HG03175 (cell line): ENCODE results near the gene CTTN.

Source experiments
- ATAC-seq: cut with Tn5 transposase; IDR thresholded peaks from one replicate; pipeline ENCODE4 v1.9.1; 2021; ENCODE audit warnings: mild to moderate bottlenecking, moderate library complexity; ENCODE audit not compliant: unreplicated experiment

CTTN gene

DNA sequence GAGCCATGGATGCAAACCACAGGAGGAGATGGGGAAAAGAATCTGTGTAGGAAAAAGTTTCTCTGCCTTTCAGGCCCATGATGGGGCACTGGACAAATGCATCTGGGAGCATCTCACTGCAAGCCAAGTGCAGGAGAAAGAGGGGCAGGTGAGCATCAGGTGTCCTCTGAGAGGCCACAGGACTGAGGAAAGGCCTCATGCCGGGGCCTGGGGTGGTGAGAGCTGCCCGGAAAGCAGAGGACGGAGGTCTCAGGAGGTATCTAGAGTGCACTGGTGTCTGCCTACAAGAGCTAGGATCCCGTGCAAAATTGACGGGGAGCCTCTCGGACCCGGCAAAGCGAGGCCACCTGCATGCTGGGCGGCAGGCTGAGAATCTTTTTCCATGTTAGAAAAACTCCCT is 73.9 kb downstream of the CTTN start:
- no peak for ATAC-seq

DNA sequence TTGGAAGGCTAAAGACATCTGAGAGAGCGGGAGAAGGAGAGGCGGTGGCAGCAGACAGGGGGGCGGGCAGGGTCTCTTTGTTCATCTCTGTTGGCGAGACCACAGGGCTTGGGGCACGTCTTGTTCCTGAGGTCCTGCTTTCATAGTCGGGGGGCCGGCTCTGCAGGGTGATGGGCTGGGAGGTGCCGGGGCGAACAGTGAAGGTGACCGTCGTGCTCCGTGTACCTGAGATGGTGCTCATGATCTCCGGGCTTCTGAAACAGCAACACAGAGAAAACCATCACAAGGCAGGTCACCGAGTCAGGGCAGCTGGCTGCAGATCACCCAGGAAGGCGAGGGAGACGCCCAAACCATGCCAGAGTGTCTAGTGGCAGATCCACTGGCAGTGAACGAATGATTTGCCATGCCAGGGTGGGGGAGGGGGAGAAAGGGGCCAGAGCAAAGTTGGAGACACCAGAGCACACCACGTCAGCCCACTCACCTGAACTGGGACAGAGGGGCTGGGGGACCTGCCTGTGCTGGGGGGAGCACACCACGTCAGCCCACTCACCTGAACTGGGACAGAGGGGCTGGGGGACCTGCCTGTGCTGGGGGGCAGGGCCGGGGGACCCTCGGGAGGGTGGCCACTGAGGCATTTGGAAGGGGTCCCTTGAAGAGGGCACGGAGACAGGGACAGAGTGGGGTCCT is 75.0 kb downstream of the CTTN start:
- no peak for ATAC-seq

DNA sequence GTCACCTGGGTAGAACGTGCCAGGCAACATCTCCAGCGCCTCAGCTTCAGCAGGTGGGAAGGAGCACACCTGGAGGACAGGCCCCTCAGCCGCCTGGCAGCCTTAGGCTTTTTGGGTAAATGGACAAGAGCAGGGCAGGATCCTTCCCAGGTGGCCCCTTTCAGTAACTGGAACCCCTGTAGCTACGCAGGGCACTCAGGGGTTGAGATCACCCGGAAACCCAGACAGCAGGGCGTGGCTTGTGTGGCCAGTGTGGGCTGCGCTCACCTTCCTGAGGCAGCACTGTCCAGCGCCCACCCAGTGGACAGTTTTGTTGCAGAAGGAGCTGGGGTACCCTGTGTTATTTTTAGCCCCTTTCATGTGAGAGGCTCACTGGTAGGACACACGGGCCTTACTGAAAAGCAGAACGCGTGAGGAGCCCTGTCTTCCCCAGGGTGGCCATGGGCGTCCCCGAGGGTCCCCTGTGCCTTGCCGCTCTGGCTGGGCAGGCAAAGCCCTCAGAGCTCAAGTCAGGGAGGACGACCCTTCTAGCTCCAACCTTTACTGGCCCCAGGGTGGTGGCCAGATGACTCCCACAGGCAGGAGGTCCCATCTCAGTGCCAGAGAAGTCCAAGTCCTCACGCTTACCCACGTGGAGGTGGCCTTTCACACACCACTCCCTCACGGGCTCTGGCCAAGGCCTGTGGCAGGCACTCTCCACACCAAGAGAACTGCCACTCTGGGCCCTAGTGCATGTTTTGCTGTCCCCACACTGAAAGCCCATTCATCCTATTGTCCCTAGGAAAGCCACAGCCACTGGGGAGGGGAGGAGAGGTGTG is 75.8 kb downstream of the CTTN start:
- ATAC-seq = no peak

DNA sequence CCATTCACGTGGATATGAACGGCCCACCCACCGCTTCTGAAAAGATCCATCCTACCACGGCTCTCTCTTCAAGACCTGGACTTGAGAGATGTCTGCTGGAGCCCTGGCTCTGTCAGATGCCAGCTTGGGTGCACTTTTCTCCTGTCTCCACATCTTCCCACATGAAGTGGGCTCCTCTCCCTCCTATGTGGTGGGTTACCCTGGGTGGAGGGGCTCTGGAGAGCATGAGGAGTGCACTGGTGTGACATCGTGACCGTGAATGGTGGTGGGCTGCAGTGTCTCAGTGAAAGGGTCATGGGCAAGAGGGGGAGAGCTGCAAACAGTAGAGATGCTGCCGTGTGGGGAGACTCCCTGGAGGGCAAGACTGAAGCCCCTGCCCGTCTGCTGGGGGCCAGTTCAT is 76.4 kb downstream of the CTTN start:
- ATAC-seq = no peak

DNA sequence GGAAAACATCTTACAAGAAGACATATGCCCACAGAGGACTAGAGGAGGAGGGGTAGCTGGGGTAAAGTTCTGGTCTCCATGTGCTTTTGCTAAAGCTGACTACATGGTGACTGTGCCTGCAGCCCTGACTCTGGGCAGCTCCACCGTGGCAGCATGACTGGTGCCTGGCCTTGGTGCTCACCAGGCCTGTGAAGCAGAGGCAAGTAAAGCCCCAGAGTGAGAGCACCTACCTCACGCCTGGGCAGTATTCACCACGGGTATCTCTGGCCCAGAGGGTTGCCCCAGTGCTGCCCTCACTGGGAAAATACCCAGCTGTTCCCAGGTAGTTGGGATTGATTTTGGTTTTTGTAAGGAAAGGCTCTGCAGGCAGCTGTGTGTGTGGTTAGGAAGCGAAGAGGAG is 78.3 kb downstream of the CTTN start:
- ATAC-seq = no peak

DNA sequence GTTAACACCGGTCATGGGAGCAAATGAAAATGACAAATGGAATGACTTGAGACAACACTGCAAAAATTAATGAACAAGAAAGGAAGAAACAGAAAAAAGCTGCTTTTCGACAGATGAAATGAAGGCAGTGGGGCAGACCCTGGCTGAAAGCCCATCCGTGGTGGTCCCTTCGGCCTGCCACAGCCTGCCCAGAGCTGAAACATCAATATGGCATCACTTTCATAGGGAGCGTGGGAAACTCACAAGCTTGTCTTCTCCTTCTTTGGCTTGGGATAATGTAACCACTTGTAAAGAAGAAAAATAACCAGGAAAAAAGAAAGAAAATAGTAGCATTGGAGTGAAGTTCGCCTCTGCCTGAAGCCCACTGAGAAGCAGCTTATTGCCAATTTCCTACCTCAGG is 78.8 kb downstream of the CTTN start:
- ATAC-seq = no peak

DNA sequence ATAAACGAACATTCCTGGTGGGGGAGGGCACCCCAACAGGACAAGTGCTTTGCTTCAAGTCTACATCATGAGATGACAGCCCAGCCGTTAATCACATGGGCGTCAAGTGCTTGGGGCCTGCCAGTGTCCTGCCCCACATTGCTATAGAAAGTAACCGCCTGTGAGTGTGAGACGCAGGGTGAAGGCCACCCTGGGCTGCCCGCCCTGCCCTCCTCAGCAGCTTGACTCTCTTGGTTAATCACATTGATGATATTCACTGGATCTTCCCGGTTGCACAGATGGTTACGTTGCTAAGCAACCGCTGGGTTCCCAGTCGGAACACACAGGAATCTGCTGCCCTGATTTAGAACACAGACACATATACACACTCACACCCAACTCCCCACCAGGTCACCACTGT is 79.3 kb downstream of the CTTN start:
- ATAC-seq = no peak

DNA sequence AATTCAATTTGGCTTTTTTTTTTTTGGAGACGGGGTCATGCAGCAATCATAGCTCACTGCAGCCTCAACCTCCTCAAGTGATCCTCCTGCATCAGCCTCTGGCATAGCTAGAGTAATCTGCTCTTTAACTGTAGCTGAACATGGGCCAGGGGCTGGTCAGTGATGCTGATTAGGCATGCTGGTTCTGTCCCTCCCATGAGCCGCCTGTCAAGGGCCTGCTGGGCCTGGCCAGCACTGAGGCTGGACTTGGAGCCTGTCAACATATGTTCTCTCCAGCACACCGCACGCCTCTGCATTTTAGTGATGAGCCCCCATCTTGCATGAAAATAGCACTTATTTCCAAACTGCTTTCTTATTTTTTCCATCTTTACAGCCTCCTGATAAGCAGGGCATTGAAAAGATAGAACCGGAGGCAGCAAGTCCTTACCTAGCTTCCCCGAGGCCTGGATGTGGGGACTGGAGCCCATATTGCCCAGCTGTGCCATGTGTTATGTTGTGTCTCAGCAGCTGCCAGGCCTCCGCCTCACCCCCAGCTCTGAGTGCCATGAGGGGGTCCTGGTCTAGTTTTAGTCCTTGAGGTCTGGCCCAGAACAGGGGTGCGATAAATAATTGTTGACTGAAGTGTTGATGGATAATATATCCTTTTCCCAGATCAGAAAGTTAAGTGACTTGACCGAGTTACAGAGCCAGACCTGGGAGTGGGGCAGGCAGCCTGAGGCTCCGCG is 80.0 kb downstream of the CTTN start:
- ATAC-seq = no peak

DNA sequence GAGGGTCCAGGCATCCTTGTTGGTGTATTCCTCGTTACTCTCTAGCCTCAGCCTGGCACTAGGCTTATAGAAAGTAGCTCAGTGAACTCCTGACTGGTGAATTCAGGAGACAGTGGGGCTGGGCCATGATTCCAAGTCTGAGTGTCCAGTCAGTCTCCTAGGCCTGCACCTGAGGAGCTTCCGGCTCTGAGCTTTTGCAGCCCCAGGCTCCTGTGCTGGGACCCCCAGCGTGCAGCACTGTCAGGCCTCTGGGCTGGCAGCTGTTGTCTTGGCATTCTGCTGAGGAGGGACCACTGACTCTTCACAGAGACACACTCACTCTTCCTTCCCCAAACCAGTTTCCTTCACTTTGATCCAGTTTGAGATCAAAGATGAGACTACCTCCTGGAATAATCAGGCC is 82.4 kb downstream of the CTTN start:
- ATAC-seq = no peak

DNA sequence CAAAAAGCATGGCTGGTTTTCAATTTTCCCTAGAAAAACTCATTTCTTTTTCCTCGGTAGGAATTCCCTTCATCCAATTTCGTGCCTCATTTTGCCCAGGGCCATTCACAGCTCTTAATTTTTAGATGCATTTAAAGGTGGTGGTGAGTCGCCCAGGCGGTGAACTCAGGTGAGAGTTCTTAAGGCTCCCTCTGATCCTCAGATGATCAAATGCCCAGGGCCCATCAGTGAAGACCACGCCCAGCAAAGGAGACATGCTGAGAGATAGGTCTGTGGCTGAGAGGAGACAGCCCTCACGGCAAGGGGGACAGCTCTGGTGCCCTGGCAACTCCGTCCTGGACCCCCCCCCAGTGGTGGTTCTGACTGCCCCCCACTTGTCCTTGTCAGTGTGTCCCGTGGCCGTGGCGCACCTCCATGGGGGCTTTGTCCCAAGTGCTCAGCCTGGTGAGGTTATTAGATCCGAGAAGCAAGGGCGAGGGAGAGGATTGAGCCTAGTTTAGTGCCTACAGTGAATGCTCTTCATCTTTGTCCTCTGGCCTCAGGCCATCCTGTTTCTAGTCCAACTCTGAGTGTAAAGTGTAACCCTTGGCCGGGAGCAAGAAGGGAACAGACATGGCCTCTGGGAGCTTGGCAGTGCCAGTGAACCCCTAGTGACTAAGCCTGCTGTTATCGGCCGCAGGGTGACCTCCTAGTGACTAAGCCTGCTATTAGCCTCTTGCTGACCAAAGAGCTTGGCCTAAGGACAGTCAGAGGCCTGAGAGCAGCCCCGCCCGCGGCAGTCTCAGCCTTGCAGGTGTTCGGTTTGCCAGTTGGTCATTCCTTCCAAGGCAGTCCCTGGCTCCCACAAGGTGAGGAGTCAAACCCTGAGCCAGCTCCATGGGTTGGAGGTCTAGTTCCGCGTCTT is 83.5 kb downstream of the CTTN start:
- ATAC-seq = no peak

DNA sequence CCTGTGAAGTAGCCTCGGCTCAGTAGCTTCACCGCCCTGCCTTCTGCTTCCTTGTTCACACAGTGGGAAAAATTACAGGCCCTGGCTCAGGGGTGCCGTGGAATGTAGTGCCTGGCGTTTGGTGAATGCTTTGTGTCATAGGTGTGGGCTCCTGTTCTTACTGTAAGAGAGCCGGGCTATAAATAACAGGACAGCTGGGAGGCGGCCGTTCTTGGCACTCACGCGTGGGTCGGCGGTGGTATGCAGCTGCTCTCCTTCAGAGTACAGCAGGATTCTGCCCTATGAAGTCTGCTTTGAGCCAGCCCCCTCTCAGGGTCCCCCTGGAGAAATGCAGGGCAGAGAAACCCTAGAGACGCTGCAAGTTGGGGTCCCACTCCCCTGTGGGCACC is 84.2 kb downstream of the CTTN start:
- no peak for ATAC-seq

DNA sequence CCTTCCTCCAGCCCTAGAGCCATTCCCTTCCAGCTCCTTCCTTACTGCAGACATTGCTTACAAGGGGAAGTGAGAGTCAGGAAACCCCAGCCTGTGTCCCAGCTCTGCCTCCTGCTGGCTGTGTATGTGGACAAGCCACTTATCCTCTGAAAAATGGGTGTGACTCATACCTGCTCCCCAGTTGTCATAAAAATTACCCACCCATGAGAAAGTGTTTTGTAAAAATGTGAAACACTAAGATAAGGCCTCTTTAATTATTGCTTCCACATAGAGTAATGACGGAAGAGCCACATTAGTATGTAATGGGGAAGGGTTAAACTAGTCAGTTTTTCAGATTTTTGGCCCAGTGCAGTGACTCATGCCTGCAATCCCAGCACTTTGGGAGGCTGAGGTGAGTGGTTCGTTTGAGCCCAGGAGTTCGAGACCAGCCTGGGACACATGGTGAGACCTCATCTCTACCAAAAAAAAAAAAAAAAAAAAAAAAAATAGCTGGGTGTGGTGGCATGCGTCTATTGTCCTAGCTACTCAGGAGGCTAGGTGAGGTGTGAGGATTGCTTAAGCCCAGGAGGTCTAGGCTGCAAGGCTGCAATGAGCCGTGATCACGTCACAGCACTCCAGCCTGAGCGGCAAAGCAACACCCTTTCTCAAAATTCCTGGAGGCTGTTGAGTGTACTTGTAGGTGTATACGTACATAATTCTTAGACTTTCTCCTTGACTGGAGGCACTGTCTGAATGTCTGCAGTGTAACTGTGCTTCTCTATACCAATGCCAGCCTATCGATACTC is 84.9 kb downstream of the CTTN start:
- ATAC-seq = no peak

DNA sequence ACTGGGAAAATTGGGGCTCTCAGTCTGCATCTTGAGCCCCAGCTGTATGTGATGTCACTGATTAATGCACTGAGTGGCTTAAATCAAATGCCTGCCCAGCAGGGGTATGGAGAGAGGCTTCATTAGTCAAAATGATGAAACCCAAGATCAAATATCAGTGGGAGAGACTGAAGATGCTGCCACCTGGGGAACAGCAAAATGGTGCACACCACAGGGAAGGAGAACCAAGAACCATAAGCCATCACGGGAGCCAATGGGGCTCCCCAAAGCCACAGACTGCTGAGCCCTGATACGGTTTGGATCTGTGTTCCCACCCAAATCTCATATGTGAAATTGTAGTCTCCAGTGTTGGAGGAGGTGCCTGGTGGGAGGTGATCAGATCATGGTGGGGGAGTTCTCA is 85.6 kb downstream of the CTTN start:
- ATAC-seq = no peak

DNA sequence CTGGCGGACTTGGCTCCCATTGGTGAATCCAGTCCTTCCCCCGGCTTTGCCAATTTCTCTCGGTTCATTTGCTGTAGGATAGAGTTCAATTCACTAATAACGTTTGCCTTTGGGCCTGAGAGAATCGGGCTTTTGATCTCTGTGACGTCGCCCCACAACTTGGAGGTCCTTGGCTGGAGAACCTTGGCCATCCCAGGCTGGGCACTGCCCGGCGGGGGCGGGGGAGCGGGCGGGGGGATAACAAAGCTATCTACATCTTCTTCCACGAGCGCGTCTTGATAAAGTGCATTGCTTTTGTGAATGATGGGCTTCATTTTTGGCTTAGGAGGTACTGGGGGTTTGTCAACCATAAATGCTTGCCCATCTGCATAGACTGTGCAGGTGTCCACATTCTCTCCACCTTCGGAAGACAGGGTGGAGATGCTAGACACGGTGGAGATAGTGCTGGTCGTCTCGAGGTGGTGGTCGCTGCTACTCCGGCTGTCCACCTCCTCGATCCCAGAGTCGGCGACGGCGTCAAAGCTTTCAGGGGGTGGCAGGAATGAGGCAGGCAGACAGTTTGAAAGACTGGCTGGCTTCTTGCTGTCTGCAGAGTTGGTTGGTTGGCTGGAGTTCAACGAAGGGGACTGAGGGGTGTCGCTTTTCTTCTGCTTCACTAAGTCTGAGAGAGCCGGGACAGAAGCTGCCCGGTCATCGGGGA is 87.1 kb downstream of the CTTN start:
- no peak for ATAC-seq

DNA sequence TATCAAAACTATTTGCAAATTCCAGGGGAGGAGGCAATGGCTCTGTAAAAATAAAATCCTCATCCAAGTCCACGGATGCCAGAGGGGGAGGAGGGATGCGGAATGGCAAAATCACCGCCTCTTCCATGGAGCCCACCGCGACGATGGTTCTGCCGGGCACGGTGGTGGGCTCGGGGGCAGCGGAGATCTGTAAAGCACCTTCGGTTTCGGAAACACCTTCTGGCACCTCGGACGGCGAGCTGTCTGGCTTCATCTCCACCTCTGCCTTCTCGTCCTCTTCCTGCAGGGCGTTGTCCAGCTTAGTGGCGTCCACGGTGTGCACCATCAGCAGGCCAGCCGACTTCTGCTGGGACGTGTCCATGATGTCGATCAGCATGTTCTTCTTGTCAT is 87.7 kb downstream of the CTTN start:
- no peak for ATAC-seq
